NCI-H1436 treated with DMSO at 0.1 percent for 48 hours (cell line): Measurements from ENCODE around the gene OR2V2.
"Not testable (repeated sequence)": the region's sequence is repeated elsewhere in the genome, so short reads cannot be mapped to it uniquely, and the experiment has no call there.

ENCODE experiments used
- DNase-seq: peaks from one replicate; lab custom pipeline; 2025; lab: John Stamatoyannopoulos, UW

The OR2V2 gene

GRCh38 chr5:181145133-181145532 lies 2.3 kb upstream of the OR2V2 start:
- no peak for DNase-seq

- DNase-seq = no peak
These were observed 2.0 kb downstream of the OR2V2 start for GRCh38 chr5:181149355-181149754.

- no peak for DNase-seq
These were observed 2.7 kb downstream of the OR2V2 start for GRCh38 chr5:181149806-181150733.

- DNase-seq = no peak
These were observed 3.8 kb downstream of the OR2V2 start for GRCh38 chr5:181151146-181151545.

- DNase-seq = no peak
These were observed 5.0 kb downstream of the OR2V2 start for GRCh38 chr5:181152406-181152805.

GRCh38 chr5:181153814-181154213 lies 6.4 kb downstream of the OR2V2 start:
- DNase-seq = no peak

- DNase-seq = no peak
These were observed 9.4 kb downstream of the OR2V2 start for GRCh38 chr5:181156758-181157157.

GRCh38 chr5:181158869-181159268 lies 11.5 kb downstream of the OR2V2 start:
- no peak for DNase-seq

GRCh38 chr5:181159286-181160151 lies 12.1 kb downstream of the OR2V2 start:
- DNase-seq = no peak

GRCh38 chr5:181160152-181160754 lies 12.9 kb downstream of the OR2V2 start:
- DNase-seq = no peak

- DNase-seq = not testable (repeated sequence)
These were observed 13.6 kb downstream of the OR2V2 start for GRCh38 chr5:181160755-181161533.

- DNase-seq = no peak
These were observed 14.3 kb downstream of the OR2V2 start for GRCh38 chr5:181161534-181162175.

- no peak for DNase-seq
These were observed 16.2 kb downstream of the OR2V2 start for GRCh38 chr5:181163487-181164075.

GRCh38 chr5:181164076-181164952 lies 16.9 kb downstream of the OR2V2 start:
- no peak for DNase-seq

GRCh38 chr5:181166812-181167733 lies 19.7 kb downstream of the OR2V2 start:
- no peak for DNase-seq

GRCh38 chr5:181167814-181168488 lies 20.6 kb downstream of the OR2V2 start:
- DNase-seq = no peak

- DNase-seq = no peak
These were observed 21.3 kb downstream of the OR2V2 start for GRCh38 chr5:181168595-181169118.
